Measurements from ENCODE around the gene BTBD16. TPM values are rescaled to one million over a fixed set of nuclear protein-coding genes. Genes with fewer than 3 reads are reported as not detected.

The BTBD16 gene
- total and polyA plus RNA-seq, 4 experiments from 2014 or later: 0.09 TPM; not detected in 3

DNA sequence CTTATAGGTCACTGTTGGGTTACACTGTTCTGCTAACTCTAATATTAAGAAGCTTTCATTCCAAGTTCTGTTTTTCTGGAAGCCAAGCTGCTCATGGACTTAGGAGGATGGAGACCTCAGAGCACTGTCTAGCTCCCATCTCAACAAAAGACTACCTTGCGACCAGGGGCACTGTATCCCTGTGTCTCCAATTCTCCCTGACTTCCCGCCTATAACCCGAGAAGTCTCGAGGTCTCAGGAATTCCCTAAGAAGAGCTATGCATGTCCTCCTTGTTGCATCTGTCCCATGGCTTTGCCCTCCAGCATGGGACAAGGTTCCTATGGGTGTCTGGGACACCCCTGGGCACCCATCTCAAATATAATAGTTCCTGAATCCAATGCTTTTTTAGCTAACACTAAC, 31.2 kb downstream of the BTBD16 start:
- H3K4me1 Mint-ChIP-seq: peaks cover 4 to 5% (median 4%) of the 10 kb centered on the region in 4 donors
- intact Hi-C loops (cut with micrococcal nuclease): no loop called here
- Histone ChIP-seq H3K27ac (ENCODE audit: low read depth, low read length) (no peak overlapping the region), H3K36me3 (ENCODE audit: insufficient read depth, low read length) (no peaks in the 10 kb centered on the region), H3K4me1 (ENCODE audit: insufficient read depth, low read length) (no peaks in the 10 kb centered on the region), H3K27me3 (ENCODE audit: insufficient read depth, low read length) (no peaks in the 10 kb centered on the region), H3K4me3 (ENCODE audit: low read length in 2 of 2) (no peak overlapping the region), H3K9me3 (ENCODE audit: control insufficient read depth in 1 of 2, low read length in 2 of 2) (no peaks in the 10 kb centered on the region)
- POLR2A ChIA-PET (ENCODE audit: partially characterized antibody): no interaction called here
- H3K27me3 Mint-ChIP-seq: peaks cover 0 to 5% of the 10 kb centered on the region in 2 donors
- no peak overlapping the region for H3K4me3 Mint-ChIP-seq
- H3K36me3 Mint-ChIP-seq: no peaks in the 10 kb centered on the region
- H3K27ac Mint-ChIP-seq: peak overlapping the region in 1 of 7 donors; percentile 8
- H3K9me3 Mint-ChIP-seq: peaks cover 0 to 7% (median 4%) of the 10 kb centered on the region in 8 donors
- CTCF ChIA-PET (ENCODE audit: partially characterized antibody): interaction anchor here (0.8 to 1.8 kb wide), 11 partner anchors 8 to 266 kb away, joined by 3 to 7 read pairs (median 3); no protein-coding TSS in a partner anchor
- DNase-seq: no peak

DNA sequence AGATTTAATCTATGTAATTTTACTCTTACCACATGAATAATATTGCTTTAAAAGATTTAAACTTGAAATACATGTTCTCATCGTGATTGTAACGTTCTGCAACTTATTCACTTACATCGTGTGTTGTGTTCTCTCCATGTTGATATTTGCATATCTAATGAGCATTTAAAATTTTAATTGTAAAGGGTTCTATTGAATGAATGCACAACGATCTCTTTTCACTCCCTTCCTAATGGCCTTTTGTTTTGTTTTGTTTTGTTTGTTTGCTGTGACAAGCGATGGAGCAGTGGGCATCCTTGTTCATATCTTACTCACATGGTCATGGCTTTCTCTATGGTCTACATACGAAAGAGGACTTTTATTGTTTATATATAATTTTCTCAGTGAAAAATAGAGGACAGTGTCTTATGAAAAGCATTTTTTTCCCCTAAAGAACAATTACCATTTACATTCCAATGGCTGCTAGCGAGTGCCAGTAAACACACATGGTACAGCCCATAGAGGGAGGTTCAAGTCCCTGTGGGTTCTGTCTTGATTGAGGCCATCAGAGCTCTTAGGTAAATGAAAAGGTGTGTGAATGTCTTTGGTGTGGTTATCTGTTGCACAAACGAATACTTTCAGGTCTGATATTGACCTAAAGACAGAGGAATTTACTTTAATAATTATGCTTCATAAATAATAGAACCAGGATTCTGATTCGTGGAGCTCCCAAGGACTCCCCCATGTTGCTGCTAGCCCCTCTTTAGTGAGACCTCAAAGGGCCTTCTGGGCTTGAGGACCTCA, 32.4 kb downstream of the BTBD16 start:
- Mint-ChIP-seq H3K9me3 (peaks cover 0 to 7% (median 4%) of the 10 kb centered on the region in 8 donors), H3K36me3 (no peaks in the 10 kb centered on the region), H3K4me1 (peaks cover 4 to 5% (median 5%) of the 10 kb centered on the region in 4 donors), H3K4me3 (no peak overlapping the region), H3K27ac (no peak overlapping the region), H3K27me3 (peaks cover 0 to 5% of the 10 kb centered on the region in 2 donors)
- intact Hi-C loops (cut with micrococcal nuclease): no loop called here
- no peaks in the 10 kb centered on the region for H3K27me3 ChIP-seq (ENCODE audit: insufficient read depth, low read length)
- no peaks in the 10 kb centered on the region for H3K9me3 ChIP-seq (ENCODE audit: control insufficient read depth in 1 of 2, low read length in 2 of 2)
- ChIA-PET CTCF (ENCODE audit: partially characterized antibody) (interaction anchor here (1.0 to 1.8 kb wide), 3 partner anchors 131 to 262 kb away, joined by 3 to 5 read pairs (median 4); no protein-coding TSS in a partner anchor), POLR2A (ENCODE audit: partially characterized antibody) (interaction anchor here (0.7 kb wide), 1 partner anchor 200 kb away, joined by 3 read pairs; no protein-coding TSS in a partner anchor)
- no peaks in the 10 kb centered on the region for H3K4me1 ChIP-seq (ENCODE audit: insufficient read depth, low read length)
- no peak overlapping the region for H3K4me3 ChIP-seq (ENCODE audit: low read length in 2 of 2)
- no peak overlapping the region for H3K27ac ChIP-seq (ENCODE audit: low read depth, low read length)
- DNase-seq: no peak
- no peaks in the 10 kb centered on the region for H3K36me3 ChIP-seq (ENCODE audit: insufficient read depth, low read length)

DNA sequence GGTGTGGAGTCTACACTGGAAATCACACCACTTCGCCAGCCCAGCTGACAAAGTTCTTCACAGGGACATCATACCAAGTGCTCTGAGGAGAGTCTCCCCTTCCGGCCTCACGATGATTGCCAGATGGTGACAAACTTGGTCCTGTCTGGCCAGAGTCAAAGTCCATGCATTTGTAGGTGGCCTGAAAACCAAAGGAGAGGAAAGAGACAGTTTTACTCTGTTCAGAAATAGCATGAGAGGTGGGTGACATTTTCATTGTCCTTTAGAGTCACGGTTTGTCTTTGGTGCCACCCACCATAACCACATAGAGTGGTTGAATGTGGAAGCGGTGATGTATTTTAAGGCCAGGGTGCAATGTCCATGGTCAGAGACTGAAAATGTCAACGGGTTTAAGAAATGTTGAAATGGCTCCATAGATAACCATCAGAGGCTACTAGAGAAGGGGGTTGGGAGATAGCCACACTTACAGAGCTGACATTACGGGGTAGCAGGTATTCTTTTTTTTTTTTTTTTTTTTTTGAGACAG, 33.0 kb downstream of the BTBD16 start:
- Mint-ChIP-seq H3K27me3 (peaks cover 0 to 3% of the 10 kb centered on the region in 2 donors), H3K27ac (no peak overlapping the region), H3K4me1 (peaks cover 0 to 2% (median under 1%) of the 10 kb centered on the region in 4 donors), H3K36me3 (no peaks in the 10 kb centered on the region), H3K9me3 (peaks cover 0 to 7% (median 4%) of the 10 kb centered on the region in 8 donors), H3K4me3 (no peak overlapping the region)
- no peaks in the 10 kb centered on the region for H3K27me3 ChIP-seq (ENCODE audit: insufficient read depth, low read length)
- no peaks in the 10 kb centered on the region for H3K9me3 ChIP-seq (ENCODE audit: control insufficient read depth in 1 of 2, low read length in 2 of 2)
- H3K27ac ChIP-seq (ENCODE audit: low read depth, low read length): no peak overlapping the region
- POLR2A ChIA-PET (ENCODE audit: partially characterized antibody): interaction anchor here (0.7 kb wide), 1 partner anchor 199 kb away, joined by 3 read pairs; no protein-coding TSS in a partner anchor
- CTCF ChIA-PET (ENCODE audit: partially characterized antibody): interaction anchor here (1.5 to 2.2 kb wide), 2 partner anchors 131 to 261 kb away, joined by 3 to 8 read pairs; no protein-coding TSS in a partner anchor
- no peaks in the 10 kb centered on the region for H3K4me1 ChIP-seq (ENCODE audit: insufficient read depth, low read length)
- intact Hi-C loops (cut with micrococcal nuclease): no loop called here
- no peak overlapping the region for H3K4me3 ChIP-seq (ENCODE audit: low read length in 2 of 2)
- H3K36me3 ChIP-seq (ENCODE audit: insufficient read depth, low read length): no peaks in the 10 kb centered on the region
- DNase-seq: no peak

DNA sequence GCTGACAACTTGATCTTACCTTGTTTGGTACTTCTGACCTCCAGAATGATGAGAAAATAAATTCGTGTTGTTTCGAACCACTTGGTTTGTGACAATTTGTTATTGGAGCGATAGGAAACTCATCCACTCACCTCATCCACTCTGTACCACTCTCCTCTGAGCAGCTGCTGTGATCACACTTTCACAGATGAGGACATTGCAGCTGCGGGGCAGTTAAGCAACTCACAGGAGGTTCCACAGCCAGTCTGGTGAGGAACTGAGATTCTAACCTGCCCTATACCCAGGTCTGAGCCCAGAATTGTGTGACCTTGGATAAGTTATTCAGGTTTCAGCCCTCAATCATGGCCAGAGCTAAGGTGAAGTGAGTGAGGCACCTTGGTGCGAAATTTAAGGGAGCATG, 35.2 kb downstream of the BTBD16 start:
- no peaks in the 10 kb centered on the region for H3K9me3 ChIP-seq (ENCODE audit: control insufficient read depth in 1 of 2, low read length in 2 of 2)
- Mint-ChIP-seq H3K4me1 (peaks cover 0 to 1% (median 0%) of the 10 kb centered on the region in 4 donors), H3K27me3 (peaks cover under 1 to 4% of the 10 kb centered on the region in 2 donors), H3K9me3 (peaks cover 0 to 7% (median 4%) of the 10 kb centered on the region in 8 donors), H3K4me3 (no peak overlapping the region), H3K36me3 (no peaks in the 10 kb centered on the region), H3K27ac (peak overlapping the region in 1 of 7 donors; percentile 41)
- intact Hi-C loops (cut with micrococcal nuclease): no loop called here
- no peak overlapping the region for H3K4me3 ChIP-seq (ENCODE audit: low read length in 2 of 2)
- no peaks in the 10 kb centered on the region for H3K27me3 ChIP-seq (ENCODE audit: insufficient read depth, low read length)
- no peaks in the 10 kb centered on the region for H3K4me1 ChIP-seq (ENCODE audit: insufficient read depth, low read length)
- no peaks in the 10 kb centered on the region for H3K36me3 ChIP-seq (ENCODE audit: insufficient read depth, low read length)
- ChIA-PET CTCF (ENCODE audit: partially characterized antibody) (interaction anchor here (1.7 to 2.2 kb wide), 2 partner anchors 129 to 259 kb away, joined by 4 to 8 read pairs; no protein-coding TSS in a partner anchor), POLR2A (ENCODE audit: partially characterized antibody) (no interaction called here)
- DNase-seq: no peak
- H3K27ac ChIP-seq (ENCODE audit: low read depth, low read length): no peak overlapping the region

DNA sequence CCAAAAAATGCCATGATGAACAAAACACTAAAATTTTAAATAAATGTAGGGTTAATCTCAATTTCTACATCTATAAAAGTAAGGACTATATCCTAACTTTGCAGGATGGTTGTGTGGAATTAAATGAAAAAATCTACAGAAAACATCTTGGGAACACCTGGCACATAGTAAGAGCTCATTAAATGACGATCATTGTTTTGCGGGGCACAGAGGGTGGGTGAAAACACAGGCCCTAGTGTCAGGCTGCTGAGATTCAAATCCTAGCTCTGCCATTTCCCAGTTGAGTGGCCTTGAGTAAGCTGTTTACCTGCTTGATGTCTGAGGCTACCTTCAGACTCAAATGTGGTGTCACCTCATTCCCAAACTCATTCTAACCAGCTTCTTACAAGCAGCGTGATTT, 35.6 kb downstream of the BTBD16 start:
- no peaks in the 10 kb centered on the region for H3K27me3 ChIP-seq (ENCODE audit: insufficient read depth, low read length)
- no peak for DNase-seq
- H3K4me1 ChIP-seq (ENCODE audit: insufficient read depth, low read length): no peaks in the 10 kb centered on the region
- intact Hi-C loops (cut with micrococcal nuclease): no loop called here
- Mint-ChIP-seq H3K36me3 (no peaks in the 10 kb centered on the region), H3K4me3 (no peak overlapping the region), H3K27ac (no peak overlapping the region), H3K27me3 (peaks cover 5 to 6% of the 10 kb centered on the region in 2 donors), H3K9me3 (peaks cover 0 to 7% (median 4%) of the 10 kb centered on the region in 8 donors), H3K4me1 (peaks cover 0 to 1% (median 0%) of the 10 kb centered on the region in 4 donors)
- no peak overlapping the region for H3K27ac ChIP-seq (ENCODE audit: low read depth, low read length)
- ChIA-PET POLR2A (ENCODE audit: partially characterized antibody) (no interaction called here), CTCF (ENCODE audit: partially characterized antibody) (interaction anchor here (1.7 kb wide), 1 partner anchor 259 kb away, joined by 4 read pairs; no protein-coding TSS in a partner anchor)
- no peaks in the 10 kb centered on the region for H3K36me3 ChIP-seq (ENCODE audit: insufficient read depth, low read length)
- no peak overlapping the region for H3K4me3 ChIP-seq (ENCODE audit: low read length in 2 of 2)
- no peaks in the 10 kb centered on the region for H3K9me3 ChIP-seq (ENCODE audit: control insufficient read depth in 1 of 2, low read length in 2 of 2)

DNA sequence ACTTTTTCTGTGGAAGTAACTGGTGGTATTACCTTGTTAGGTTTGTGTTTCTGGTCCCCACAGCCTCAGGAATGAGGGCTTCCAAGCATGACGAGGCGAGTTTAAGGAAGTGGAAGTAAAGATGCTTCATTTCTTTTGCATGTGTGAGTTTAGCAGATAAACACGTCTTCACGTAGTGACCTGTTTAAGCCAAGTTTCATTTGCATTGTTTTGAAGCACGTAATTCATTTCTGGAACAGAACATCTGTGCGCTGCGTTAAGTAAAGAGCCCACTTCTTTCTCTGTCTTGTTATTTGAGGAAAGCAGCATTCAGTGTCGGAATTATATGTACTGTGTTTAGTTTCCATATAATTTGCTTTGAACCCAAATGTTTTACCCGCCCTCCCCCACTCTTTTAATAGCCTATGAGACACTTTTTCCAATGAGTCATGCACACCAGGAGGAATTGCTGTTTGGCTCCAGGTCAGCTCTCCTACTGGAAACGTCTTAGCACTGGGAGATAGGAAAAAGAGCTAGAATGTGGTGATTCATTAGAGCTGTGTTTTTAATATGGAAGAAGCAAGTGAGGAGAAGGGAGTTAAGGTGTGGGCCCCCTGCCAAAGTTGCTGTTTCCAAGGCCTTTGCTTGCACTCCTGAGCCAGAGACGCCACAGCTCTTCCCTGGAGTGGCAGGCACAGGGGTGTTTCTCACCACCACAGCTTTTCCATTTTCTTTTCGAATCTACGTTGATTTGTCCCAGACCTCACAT, 36.7 kb downstream of the BTBD16 start:
- intact Hi-C loops (cut with micrococcal nuclease): no loop called here
- ChIA-PET POLR2A (ENCODE audit: partially characterized antibody) (no interaction called here), CTCF (ENCODE audit: partially characterized antibody) (interaction anchor here (1.5 to 1.6 kb wide), 2 partner anchors 9 to 127 kb away, joined by 4 to 5 read pairs; no protein-coding TSS in a partner anchor)

More for the DNA sequence above, 36.7 kb downstream of the BTBD16 start:
- Mint-ChIP-seq H3K4me1 (peaks cover 0 to 1% (median 0%) of the 10 kb centered on the region in 4 donors), H3K36me3 (no peaks in the 10 kb centered on the region), H3K4me3 (no peak overlapping the region), H3K9me3 (peaks cover 0 to 7% (median 4%) of the 10 kb centered on the region in 8 donors), H3K27ac (no peak overlapping the region), H3K27me3 (peaks cover 5 to 12% of the 10 kb centered on the region in 2 donors)
- no peaks in the 10 kb centered on the region for H3K4me1 ChIP-seq (ENCODE audit: insufficient read depth, low read length)
- no peaks in the 10 kb centered on the region for H3K27me3 ChIP-seq (ENCODE audit: insufficient read depth, low read length)
- H3K9me3 ChIP-seq (ENCODE audit: control insufficient read depth in 1 of 2, low read length in 2 of 2): no peaks in the 10 kb centered on the region
- H3K36me3 ChIP-seq (ENCODE audit: insufficient read depth, low read length): no peaks in the 10 kb centered on the region
- H3K27ac ChIP-seq (ENCODE audit: low read depth, low read length): no peak overlapping the region
- no peak overlapping the region for H3K4me3 ChIP-seq (ENCODE audit: low read length in 2 of 2)
- DNase-seq: no peak
